Ascending aorta (tissue), 2 donors: ENCODE results near the gene KCND2. TPM values are rescaled to one million over a fixed set of nuclear protein-coding genes. Genes with fewer than 3 reads are reported as not detected.

Experiments
- DNase-seq, 2 donors: peaks; one replicate each; pipeline ENCODE4 v3.0.0-alpha.2; 2019; ENCODE audit warnings: low spot score in 2 of 2
- H3K27ac ChIP-seq, 2 donors: fragments of 200-600 bp; sonication (generic); one replicate each; pipeline ENCODE4 v1.5.1; 2016 to 2017; ENCODE audit warnings: mild to moderate bottlenecking in 1 of 2
- H3K27me3 ChIP-seq: fragments of 200-600 bp; sonication (generic); one replicate; pipeline ENCODE4 v1.5.1; 2017
- H3K36me3 ChIP-seq, 2 donors: fragments of 200-600 bp; sonication (generic); one replicate each; pipeline ENCODE4 v1.5.1; 2016
- H3K4me1 ChIP-seq, 2 donors: fragments of 200-600 bp; sonication (generic); one replicate each; pipeline ENCODE4 v1.5.1; 2016 to 2017; ENCODE audit warnings: mild to moderate bottlenecking in 1 of 2
- H3K4me3 ChIP-seq, 2 donors: fragments of 200-600 bp; sonication (generic); one replicate each; pipeline ENCODE4 v1.5.1; 2016 to 2017; ENCODE audit warnings: mild to moderate bottlenecking in 1 of 2
- H3K9me3 ChIP-seq, 2 donors: fragments of 200-600 bp; sonication (generic); one replicate each; pipeline ENCODE4 v1.5.1; 2016
- CTCF ChIP-seq, 3 experiments: fragments of 200-600 bp in 2 of 3; fragments of 450-650 bp in 1 of 3; sonication (generic) in 2 of 3; IDR thresholded peaks; one replicate each; pipeline ENCODE4 v1.5.1; 2016 to 2019; ENCODE audit warnings: antibody characterized with exemption in 3 of 3, mild to moderate bottlenecking in 1 of 3, moderate library complexity in 1 of 3
- intact Hi-C: fragments of 100-400 bp; cut with DNase I; formaldehyde crosslinking; loops from one replicate; pipeline ENCODE4 v1.15.1; 2023
- total RNA-seq: library from RNA; depleted of rRNA; stranded (reverse); fragments of >200 nt; gene quantifications from one replicate; pipeline ENCODE4 v1.1.0, GENCODE V29; 2016

Gene KCND2
- total RNA-seq, 1 donor from 2014 or later, result 0.21 TPM

- no peak overlapping the region for H3K4me3 ChIP-seq
- no peaks in the 10 kb centered on the region for H3K27me3 ChIP-seq
- TF ChIP-seq CTCF (IDR thresholded peaks at IDR 0.05), result no peak
- intact Hi-C loops, result no loop called here
- DNase-seq, result no peak
- no peaks in the 10 kb centered on the region for H3K4me1 ChIP-seq
- no peak overlapping the region for H3K27ac ChIP-seq
- H3K36me3 ChIP-seq, result no peaks in the 10 kb centered on the region
- H3K9me3 ChIP-seq, result no peaks in the 10 kb centered on the region
These were observed 266.3 kb downstream of the KCND2 start for GRCh38 chr7:120539321-120539720.

- TF ChIP-seq CTCF (IDR thresholded peaks at IDR 0.05), result no peak
- Histone ChIP-seq H3K27me3 (no peaks in the 10 kb centered on the region), H3K27ac (no peak overlapping the region), H3K4me1 (no peaks in the 10 kb centered on the region), H3K36me3 (no peaks in the 10 kb centered on the region), H3K4me3 (no peak overlapping the region), H3K9me3 (no peaks in the 10 kb centered on the region)
- intact Hi-C loops, result no loop called here
- DNase-seq, result no peak
These were observed 274.6 kb downstream of the KCND2 start for GRCh38 chr7:120547605-120548004.

- no peak for TF ChIP-seq CTCF (IDR thresholded peaks at IDR 0.05)
- Histone ChIP-seq H3K36me3 (no peaks in the 10 kb centered on the region), H3K27me3 (no peaks in the 10 kb centered on the region), H3K4me3 (no peak overlapping the region), H3K27ac (no peak overlapping the region), H3K4me1 (no peaks in the 10 kb centered on the region), H3K9me3 (no peaks in the 10 kb centered on the region)
- intact Hi-C loops, result no loop called here
- no peak for DNase-seq
These were observed 277.6 kb downstream of the KCND2 start for GRCh38 chr7:120550494-120551048.

- H3K9me3 ChIP-seq, result no peaks in the 10 kb centered on the region
- no peak for TF ChIP-seq CTCF (IDR thresholded peaks at IDR 0.05)
- intact Hi-C loops, result no loop called here
- DNase-seq, result no peak
- H3K27me3 ChIP-seq, result no peaks in the 10 kb centered on the region
- no peaks in the 10 kb centered on the region for H3K36me3 ChIP-seq
- H3K4me1 ChIP-seq, result no peaks in the 10 kb centered on the region
- H3K27ac ChIP-seq, result no peak overlapping the region
- H3K4me3 ChIP-seq, result no peak overlapping the region
These were observed 280.5 kb downstream of the KCND2 start for GRCh38 chr7:120553491-120553890.

DNA sequence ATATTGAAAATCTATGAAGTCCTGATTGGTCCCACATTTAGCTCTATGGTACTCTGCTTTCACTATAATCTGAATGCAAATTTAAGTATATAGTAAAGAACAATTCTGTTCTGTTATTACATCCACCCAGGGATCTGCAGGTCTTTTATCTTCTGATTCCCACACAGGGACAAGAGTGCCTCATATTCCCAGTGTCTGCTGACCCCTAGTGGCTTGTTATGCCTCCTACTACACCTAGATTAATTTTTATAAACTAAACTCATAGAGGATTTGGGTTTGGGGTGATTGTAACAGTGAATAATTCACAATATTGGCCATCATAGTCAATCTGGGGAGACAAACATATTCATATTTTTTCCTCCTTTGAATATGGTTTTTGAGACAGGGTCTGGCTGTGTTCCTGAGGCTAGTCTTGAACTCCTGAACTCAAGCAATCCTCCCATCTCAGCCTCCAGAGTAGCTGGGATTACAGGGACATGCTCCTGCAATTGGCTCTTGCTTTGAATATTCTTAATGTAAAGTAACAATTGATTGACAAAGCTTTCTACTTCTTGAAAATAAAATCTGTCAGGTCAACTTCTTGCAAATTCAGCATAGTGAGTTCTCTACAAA, 282.1 kb downstream of the KCND2 start:
- H3K4me1 ChIP-seq, result no peaks in the 10 kb centered on the region
- no peak overlapping the region for H3K27ac ChIP-seq
- intact Hi-C loops, result no loop called here
- no peaks in the 10 kb centered on the region for H3K27me3 ChIP-seq
- H3K36me3 ChIP-seq, result no peaks in the 10 kb centered on the region
- DNase-seq, result no peak
- H3K4me3 ChIP-seq, result no peak overlapping the region
- TF ChIP-seq CTCF (IDR thresholded peaks at IDR 0.05), result peak in 2 of 3 experiments; percentile 23 to 24
- H3K9me3 ChIP-seq, result no peaks in the 10 kb centered on the region
